Posterior vena cava (tissue), 2 donors: ENCODE results near the gene FSIP1. TPM values are rescaled to one million over a fixed set of nuclear protein-coding genes. Genes with fewer than 3 reads are reported as not detected.

Source experiments
- DNase-seq: peaks from one replicate; pipeline ENCODE4 v3.0.0-alpha.2; 2020; ENCODE audit warnings: low spot score
- intact Hi-C, 2 donors: fragments of 100-400 bp; cut with DNase I; formaldehyde crosslinking; loops; one replicate each; pipeline versions ENCODE4 v1.14.1 to v1.14.2; 2022 to 2023
- total RNA-seq, 2 donors: library from RNA; stranded (reverse); fragmentation: NEBNext Ultra II Directional; extraction: Animal tissue kit (Norgen Biotek cat#: 25700); gene quantifications; one replicate each; pipeline ENCODE4 v1.2.1, GENCODE V29; 2021
- donor health status: DM: yes; HTN: yes; CAD: no.
- donor health status: DM: yes; HTN: yes; CAD: no.

FSIP1 gene
- total RNA-seq, 2 donors from 2014 or later: 0.69 to 1.00 TPM

GRCh38 chr15:39669241-39669640 is 113.4 kb downstream of the FSIP1 start:
- DNase-seq: no peak
- intact Hi-C loops: no loop called here

- intact Hi-C loops: no loop called here
- DNase-seq: no peak
These were observed 114.2 kb downstream of the FSIP1 start for GRCh38 chr15:39668457-39668856.

DNA sequence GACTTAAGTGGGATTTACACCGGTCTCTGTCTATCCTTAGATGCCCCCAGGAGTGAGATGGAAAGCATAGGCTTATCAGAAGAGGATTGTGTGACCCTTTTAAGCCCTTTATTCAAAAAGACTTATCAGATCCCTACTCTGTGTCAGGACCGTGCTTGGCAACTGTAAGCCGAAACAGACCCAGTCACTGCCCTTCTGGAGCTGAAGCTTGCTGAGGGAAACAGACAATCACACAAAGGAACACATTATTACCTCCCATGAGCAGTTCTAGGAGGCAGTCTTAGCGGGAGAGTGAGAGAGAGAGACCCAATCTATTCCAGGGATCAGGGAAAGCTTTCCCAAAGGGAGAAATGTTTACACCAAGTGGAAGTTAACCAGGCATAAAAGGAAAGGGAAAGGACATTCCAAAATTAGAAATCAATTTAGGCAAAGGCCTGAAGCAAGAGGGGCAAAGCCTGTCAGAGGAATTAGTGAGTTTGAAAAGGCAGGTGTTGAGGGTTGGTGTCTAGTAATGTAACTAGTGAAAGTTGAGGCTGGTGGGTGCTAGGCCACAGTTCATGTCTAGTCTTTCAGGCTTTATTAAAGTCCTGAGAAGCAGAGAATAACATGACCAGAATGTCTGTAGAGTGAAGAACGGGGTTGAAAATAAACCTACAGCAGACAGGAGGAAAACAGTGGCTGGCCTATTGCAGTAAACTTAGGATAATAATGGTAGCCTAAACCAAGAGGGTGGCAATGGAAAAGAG is 115.1 kb downstream of the FSIP1 start:
- intact Hi-C loops: no loop called here
- no peak for DNase-seq

GRCh38 chr15:39666677-39667076 is 116.0 kb downstream of the FSIP1 start:
- intact Hi-C loops: no loop called here
- no peak for DNase-seq

- DNase-seq: no peak
- intact Hi-C loops: no loop called here
These were observed 116.9 kb downstream of the FSIP1 start for GRCh38 chr15:39665629-39666250.

- intact Hi-C loops: no loop called here
- DNase-seq: no peak
These were observed 118.9 kb downstream of the FSIP1 start for GRCh38 chr15:39663704-39664250.

DNA sequence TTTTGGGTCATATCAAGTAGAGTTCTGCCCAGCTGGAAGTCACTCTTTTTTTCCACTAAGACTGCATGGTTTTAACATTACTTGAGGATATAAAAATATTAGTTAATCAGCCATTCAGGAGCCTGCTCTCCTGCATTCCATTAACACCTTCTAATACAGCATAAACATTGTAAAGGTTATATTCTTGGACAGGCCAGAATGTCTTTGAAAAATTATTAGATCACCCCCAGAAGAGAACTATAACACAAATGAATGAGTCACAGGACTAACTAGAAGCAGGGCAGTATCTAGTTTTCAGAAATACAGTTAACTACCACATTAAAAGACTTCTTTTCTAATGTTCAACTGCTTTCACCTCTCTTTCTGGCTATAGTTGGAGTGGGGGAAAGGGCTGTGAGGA is 120.9 kb downstream of the FSIP1 start:
- intact Hi-C loops: no loop called here
- DNase-seq: no peak

DNA sequence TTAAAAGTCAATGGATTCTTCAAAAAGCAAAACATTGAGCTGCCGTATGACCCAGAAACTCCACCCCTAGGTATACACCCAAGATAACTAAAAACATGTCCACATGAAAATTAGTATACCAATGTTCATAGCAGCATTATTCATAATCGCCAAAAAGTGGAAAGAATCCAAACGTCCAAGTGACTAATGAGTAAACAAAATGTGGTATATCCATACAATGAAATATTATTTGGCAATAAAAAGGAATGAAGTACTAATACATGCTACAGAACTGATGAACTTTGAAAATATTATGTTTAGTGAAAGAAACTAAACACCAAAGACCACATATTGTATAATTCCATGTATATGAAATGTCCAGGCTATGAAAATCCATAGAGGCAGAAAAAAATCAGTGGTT is 123.9 kb downstream of the FSIP1 start:
- no peak for DNase-seq
- intact Hi-C loops: no loop called here

DNA sequence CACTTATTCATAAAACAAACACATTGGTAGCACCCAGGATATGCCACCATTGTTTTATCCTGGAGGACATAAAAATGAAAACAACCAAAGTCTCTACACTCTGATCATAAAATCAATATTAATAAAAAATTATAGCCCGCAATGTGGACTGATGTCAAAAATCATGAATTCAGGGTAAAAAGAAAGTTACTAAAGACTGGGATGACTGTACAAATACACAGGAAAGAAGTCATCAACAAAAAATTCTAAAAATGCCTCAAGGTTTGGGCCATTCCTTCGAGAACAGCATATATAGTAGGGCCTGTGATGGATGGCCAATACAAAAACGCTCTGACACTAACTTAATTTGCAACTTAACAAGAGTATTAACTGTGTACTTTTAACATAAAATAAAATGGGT is 125.0 kb downstream of the FSIP1 start:
- intact Hi-C loops: no loop called here

GRCh38 chr15:39657181-39657580 is 125.5 kb downstream of the FSIP1 start:
- intact Hi-C loops: no loop called here
- no peak for DNase-seq

More for the DNA sequence above, 125.0 kb downstream of the FSIP1 start:
- no peak for DNase-seq

- intact Hi-C loops: no loop called here
These were observed 128.3 kb downstream of the FSIP1 start for GRCh38 chr15:39654304-39654703.

DNA sequence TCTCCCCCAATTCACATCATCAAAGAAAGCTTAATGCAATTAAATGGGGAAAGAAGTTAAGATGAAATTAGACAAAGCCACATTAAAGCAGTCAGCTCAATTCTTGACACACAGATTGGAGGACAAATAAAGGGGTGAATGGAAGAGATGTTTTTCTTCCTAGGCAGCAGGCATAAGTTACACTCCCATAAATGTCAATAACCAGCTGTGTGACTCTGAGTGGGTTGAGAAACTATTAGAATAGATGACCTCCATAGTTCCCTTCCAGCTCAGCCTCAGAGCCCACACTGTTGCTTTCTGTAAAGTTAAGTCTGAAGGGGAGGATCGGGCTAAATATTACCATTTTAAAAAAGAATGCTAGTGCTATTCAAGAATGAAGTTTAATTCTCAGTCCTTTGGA is 130.8 kb downstream of the FSIP1 start:
- no peak for DNase-seq
- intact Hi-C loops: no loop called here

More at GRCh38 chr15:39654304-39654703, 128.3 kb downstream of the FSIP1 start:
- no peak for DNase-seq

DNA sequence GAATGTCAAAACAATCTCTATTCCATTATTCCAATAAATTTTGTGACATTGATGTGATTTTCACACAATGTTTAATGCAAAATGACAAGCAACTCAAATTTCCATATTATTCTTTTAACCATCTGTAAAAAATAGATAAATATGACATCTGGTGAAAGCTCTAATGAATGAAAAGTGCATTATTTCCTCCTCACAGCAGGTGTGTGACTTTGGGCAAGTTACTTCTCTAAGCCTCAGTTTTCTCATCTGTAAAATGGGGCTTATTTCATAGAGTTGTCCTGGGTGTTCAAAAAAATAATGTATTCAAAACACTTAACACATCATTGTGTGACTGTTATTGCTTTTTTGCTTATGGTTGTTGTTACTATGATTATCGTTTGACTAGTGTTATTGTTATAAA is 131.3 kb downstream of the FSIP1 start:
- no peak for DNase-seq
- intact Hi-C loops: no loop called here

- intact Hi-C loops: no loop called here
- no peak for DNase-seq
These were observed 132.9 kb downstream of the FSIP1 start for GRCh38 chr15:39649757-39650156.

- DNase-seq: no peak
- intact Hi-C loops: no loop called here
These were observed 136.2 kb downstream of the FSIP1 start for GRCh38 chr15:39646425-39646824.

GRCh38 chr15:39645976-39646257 is 136.7 kb downstream of the FSIP1 start:
- no peak for DNase-seq

DNA sequence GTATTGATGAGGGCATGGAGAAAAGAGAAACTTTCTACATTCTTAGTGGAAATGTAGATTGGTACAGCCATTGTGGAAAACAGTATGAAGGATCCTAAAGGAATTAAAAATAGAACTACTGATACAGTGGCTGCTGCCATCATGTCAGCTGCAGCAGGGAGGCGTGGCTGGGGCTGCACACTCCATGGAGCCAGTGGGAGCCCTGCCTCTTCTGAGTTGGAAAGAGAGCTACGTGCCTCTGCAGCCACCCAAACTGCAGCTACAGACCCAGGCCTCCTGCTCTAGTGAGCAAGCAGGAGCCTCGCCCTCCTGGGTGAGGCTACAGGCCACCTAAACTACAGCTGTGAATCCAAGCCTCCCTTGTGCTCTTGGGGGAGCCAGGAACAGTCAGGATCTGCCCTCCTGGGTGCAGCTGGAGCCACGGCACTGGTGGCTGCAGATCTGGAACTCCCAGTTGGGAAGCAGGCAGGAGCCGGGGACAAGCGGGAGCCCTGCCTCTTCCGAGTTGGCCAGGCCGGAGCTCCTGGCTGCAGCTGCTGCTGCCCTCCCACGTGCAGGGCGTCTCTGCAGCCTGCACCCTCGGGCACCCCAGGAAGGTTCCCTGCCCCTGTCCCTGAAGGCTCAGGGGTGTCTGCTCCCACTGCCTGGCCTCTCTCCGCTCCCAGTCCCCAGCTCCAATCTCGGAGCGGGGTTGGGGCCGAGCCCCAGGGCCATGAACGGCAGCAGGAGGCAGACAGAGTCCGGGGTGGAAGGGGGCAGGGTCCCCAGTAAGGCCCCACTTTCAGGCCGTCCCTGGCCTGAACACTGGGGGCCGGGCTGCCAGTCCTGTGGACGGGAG is 137.3 kb downstream of the FSIP1 start:
- no peak for DNase-seq
- intact Hi-C loops: no loop called here

More at GRCh38 chr15:39645976-39646257, 136.7 kb downstream of the FSIP1 start:
- intact Hi-C loops: no loop called here

- no peak for DNase-seq
- intact Hi-C loops: no loop called here
These were observed 138.5 kb downstream of the FSIP1 start for GRCh38 chr15:39644136-39644535.

- DNase-seq: no peak
- intact Hi-C loops: no loop called here
These were observed 138.9 kb downstream of the FSIP1 start for GRCh38 chr15:39643727-39644126.

- DNase-seq: no peak
- intact Hi-C loops: no loop called here
These were observed 140.5 kb downstream of the FSIP1 start for GRCh38 chr15:39642011-39642640.
